Panc1 (cell line): ENCODE results near the gene SEC14L5.

Source experiments
- POLR2AphosphoS5 ChIP-seq: IDR thresholded peaks from 2 replicates; pipeline ENCODE4 v1.6.1; 2012; ENCODE audit warnings: mild to moderate bottlenecking, low read depth, low read length, moderate library complexity
- SIN3A ChIP-seq: IDR thresholded peaks from 2 replicates; pipeline ENCODE4 v1.6.1; 2012; ENCODE audit warnings: low read depth, mild to moderate bottlenecking, low read length, moderate library complexity, borderline replicate concordance; ENCODE audit not compliant: insufficient read depth
- TCF7L2 ChIP-seq: IDR thresholded peaks from 2 replicates; pipeline ENCODE4 v1.6.1; 2011; ENCODE audit warnings: mild to moderate bottlenecking, low read depth, low read length, inconsistent platforms
- TF ChIP-seq, protein P1 (sequence below): fragments of 450-650 bp; IDR thresholded peaks from 2 replicates; pipeline ENCODE4 v1.5.1; 2017; ENCODE audit warnings: mild to moderate bottlenecking
- TF ChIP-seq, protein P2 (sequence below), 2 experiments: IDR thresholded peaks; 2 replicates each; pipeline ENCODE4 v1.6.1; 2011 to 2012; ENCODE audit warnings: low read depth in 2 of 2, control low read depth in 1 of 2, low read length in 1 of 2, mild to moderate bottlenecking in 1 of 2, moderate library complexity in 1 of 2; ENCODE audit not compliant: insufficient read depth in 1 of 2

DNA sequence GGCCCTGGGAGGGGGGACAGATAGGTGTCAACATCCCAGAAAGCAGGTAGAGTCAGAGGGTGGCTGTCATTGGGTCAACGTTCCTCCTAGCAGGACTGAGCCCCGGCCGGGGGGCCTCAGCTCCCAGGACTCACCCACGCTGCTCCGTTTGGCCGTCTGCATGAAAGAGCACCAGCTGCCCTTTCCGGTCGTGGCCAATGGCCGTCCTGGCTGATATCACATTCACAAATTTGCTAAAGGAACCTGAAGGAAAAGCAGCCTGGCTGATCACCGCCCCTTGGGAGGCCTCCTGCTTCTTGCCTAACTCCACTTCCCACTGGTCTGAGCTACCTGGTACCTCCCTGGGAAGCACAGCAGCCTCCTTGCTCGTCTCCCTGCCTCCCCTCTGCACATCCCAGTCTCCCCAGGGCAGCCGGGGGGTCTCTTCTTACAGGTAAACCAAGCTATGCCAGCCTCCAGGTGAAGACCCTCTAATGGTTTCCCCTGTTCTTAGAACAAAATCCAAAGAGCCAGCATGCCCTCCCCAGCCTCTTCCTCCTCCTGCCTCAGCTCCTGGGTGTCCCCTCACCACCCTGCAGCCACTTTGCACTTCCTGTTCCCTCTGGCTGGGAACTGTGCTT, 72.2 kb downstream of the SEC14L5 start:
- TF ChIP-seq TCF7L2, result no peak
- TF ChIP-seq, protein P1, sequence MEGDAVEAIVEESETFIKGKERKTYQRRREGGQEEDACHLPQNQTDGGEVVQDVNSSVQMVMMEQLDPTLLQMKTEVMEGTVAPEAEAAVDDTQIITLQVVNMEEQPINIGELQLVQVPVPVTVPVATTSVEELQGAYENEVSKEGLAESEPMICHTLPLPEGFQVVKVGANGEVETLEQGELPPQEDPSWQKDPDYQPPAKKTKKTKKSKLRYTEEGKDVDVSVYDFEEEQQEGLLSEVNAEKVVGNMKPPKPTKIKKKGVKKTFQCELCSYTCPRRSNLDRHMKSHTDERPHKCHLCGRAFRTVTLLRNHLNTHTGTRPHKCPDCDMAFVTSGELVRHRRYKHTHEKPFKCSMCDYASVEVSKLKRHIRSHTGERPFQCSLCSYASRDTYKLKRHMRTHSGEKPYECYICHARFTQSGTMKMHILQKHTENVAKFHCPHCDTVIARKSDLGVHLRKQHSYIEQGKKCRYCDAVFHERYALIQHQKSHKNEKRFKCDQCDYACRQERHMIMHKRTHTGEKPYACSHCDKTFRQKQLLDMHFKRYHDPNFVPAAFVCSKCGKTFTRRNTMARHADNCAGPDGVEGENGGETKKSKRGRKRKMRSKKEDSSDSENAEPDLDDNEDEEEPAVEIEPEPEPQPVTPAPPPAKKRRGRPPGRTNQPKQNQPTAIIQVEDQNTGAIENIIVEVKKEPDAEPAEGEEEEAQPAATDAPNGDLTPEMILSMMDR, result no peak
- TF ChIP-seq, protein P2, sequence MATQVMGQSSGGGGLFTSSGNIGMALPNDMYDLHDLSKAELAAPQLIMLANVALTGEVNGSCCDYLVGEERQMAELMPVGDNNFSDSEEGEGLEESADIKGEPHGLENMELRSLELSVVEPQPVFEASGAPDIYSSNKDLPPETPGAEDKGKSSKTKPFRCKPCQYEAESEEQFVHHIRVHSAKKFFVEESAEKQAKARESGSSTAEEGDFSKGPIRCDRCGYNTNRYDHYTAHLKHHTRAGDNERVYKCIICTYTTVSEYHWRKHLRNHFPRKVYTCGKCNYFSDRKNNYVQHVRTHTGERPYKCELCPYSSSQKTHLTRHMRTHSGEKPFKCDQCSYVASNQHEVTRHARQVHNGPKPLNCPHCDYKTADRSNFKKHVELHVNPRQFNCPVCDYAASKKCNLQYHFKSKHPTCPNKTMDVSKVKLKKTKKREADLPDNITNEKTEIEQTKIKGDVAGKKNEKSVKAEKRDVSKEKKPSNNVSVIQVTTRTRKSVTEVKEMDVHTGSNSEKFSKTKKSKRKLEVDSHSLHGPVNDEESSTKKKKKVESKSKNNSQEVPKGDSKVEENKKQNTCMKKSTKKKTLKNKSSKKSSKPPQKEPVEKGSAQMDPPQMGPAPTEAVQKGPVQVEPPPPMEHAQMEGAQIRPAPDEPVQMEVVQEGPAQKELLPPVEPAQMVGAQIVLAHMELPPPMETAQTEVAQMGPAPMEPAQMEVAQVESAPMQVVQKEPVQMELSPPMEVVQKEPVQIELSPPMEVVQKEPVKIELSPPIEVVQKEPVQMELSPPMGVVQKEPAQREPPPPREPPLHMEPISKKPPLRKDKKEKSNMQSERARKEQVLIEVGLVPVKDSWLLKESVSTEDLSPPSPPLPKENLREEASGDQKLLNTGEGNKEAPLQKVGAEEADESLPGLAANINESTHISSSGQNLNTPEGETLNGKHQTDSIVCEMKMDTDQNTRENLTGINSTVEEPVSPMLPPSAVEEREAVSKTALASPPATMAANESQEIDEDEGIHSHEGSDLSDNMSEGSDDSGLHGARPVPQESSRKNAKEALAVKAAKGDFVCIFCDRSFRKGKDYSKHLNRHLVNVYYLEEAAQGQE (IDR thresholded peaks at IDR 0.05; ENCODE audit: insufficient read depth in 1 of 2, low read depth in 2 of 2, low read length in 1 of 2), result no peak
- TF ChIP-seq POLR2AphosphoS5, result no peak
- TF ChIP-seq SIN3A, result no peak
